HUES64 (cell line): Measurements from ENCODE around the gene IGF2R.

Experiments used
- H3K27ac ChIP-seq: 2 replicates; pipeline ENCODE4 v1.7.0; 2013; ENCODE audit warnings: low read depth, low read length, inconsistent platforms
- H3K27me3 ChIP-seq: 2 replicates; pipeline ENCODE4 v1.6.1; 2013; ENCODE audit warnings: mild to moderate bottlenecking, low read length; ENCODE audit not compliant: insufficient read depth
- H3K36me3 ChIP-seq: 2 replicates; pipeline ENCODE4 v1.6.1; 2013; ENCODE audit warnings: mild to moderate bottlenecking, low read length; ENCODE audit not compliant: insufficient read depth
- H3K4me1 ChIP-seq: 2 replicates; pipeline ENCODE4 v1.6.1; 2013; ENCODE audit warnings: mild to moderate bottlenecking, low read length, moderate library complexity; ENCODE audit not compliant: insufficient read depth
- H3K4me3 ChIP-seq: 2 replicates; pipeline ENCODE4 v1.5.1; 2013; ENCODE audit warnings: mild to moderate bottlenecking, low read length, moderate library complexity
- H3K9ac ChIP-seq: 2 replicates; pipeline ENCODE4 v1.6.1; 2013; ENCODE audit warnings: mild to moderate bottlenecking, low read depth, low read length
- H3K9me3 ChIP-seq: 2 replicates; pipeline ENCODE4 v1.6.1; 2013; ENCODE audit warnings: low read depth, low read length; ENCODE audit not compliant: insufficient read depth
- WGBS: fragments of 150-250, 120-280 bp; methylation state at CpG from one replicate; pipeline ENCODE4 v1.1.7; 2013; ENCODE audit warnings: missing lambda C conversion rate; 5-methylcytosine and 5-hydroxymethylcytosine counted together

IGF2R gene

DNA sequence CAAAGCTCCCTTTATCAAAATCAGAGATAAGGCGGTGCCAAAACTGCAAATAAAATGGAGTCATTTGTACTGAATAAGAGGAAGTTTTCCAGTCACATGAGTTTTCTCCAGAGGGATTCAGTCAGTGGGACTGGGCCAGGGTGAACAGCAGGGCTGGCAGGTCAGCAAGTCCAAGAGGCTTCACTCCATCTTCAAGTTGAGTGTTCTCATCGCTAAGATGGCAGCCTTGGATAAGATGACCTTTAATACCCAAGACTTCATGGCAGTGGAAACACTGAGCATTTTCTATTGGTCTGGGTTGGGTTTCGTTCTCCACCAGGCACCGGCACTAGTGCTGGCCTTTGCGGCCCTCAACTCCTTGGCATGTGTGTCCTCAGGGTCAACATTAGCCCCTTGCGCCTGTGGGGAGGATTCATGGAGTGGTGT is 29.3 kb upstream of the IGF2R start:
- H3K9ac ChIP-seq = no peak overlapping the region
- no peaks in the 10 kb centered on the region for H3K4me1 ChIP-seq
- no peaks in the 10 kb centered on the region for H3K27me3 ChIP-seq
- no peak overlapping the region for H3K4me3 ChIP-seq
- WGBS = 94% methylated on average over 6 of the region's 6 CpGs
- H3K27ac ChIP-seq = no peak overlapping the region
- H3K9me3 ChIP-seq = peaks cover 12% of the 10 kb centered on the region
- H3K36me3 ChIP-seq = no peaks in the 10 kb centered on the region

DNA sequence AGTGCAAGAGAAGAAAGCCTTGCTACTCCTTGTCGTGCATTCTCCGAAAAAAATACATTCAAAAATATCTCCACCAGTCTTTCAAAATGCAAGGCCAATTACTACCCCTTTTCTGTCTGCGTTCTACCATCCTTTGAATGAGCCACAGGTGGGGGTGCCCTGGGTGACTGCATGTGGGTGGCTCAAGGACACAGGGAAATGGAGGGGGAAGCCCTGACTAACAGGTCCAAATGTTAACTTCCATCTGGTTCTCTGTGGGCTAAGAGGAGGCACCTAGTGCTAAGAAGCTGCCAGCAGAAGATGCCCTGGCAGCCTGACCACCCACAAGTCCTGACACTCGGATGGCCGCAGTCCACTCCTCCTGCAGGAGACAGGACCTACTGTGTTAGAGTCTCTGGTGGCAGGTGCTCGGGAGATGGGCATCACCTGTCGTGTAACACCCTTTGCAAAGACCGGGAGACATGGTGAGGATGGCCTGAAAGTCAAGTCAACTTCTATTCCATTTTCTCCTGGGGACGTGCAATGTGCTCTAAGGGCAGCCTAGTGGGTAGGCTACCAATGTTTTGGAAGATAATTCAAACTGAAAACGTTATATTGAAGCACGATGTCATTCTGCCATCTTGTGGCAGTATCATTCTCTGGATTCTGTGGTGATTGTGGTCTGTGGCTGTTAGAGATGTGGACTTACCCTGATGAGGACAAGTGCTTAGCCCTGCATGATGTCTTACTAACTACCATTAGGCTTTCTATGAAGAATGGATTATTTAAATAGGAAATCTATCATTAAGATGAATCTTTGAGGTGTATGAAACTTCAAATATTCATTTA is 27.4 kb upstream of the IGF2R start:
- peaks cover 22% of the 10 kb centered on the region for H3K9me3 ChIP-seq
- no peak overlapping the region for H3K27ac ChIP-seq
- no peak overlapping the region for H3K9ac ChIP-seq
- 75% methylated on average over 11 of the region's 11 CpGs for WGBS
- H3K4me1 ChIP-seq = 0 out of 2 replicates have a peak, but pooled peaks cover 3% of the 10 kb centered on the region
- no peaks in the 10 kb centered on the region for H3K36me3 ChIP-seq
- no peaks in the 10 kb centered on the region for H3K27me3 ChIP-seq
- no peak overlapping the region for H3K4me3 ChIP-seq

DNA sequence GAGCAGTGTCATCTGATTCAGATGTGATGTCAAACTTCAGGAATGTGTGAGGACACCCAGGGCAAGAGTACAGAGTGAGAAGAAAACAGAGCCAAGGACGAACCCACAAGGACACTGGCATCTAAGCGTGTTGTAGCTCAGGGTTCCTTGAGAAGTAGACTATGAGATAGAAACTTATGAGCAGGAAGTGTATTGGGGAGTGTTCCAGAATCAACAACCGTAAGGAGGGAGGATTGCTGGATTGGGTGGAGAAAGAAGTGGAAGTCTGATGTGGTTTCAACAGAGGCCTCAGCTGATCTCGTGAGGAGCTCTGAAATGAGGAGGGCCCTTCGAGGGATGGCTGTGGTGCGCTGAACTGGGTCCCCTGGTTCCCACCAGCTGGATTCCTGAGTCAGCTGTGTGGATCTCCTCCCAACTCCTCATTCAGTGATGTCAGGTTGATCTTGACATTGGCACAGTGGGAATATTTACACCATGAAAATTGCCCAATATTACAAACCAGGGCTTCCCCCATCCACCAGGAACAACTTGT is 25.7 kb upstream of the IGF2R start:
- WGBS = 87% methylated on average over 6 of the region's 6 CpGs
- H3K4me1 ChIP-seq = 0 out of 2 replicates have a peak, but pooled peaks cover 8% of the 10 kb centered on the region
- H3K9me3 ChIP-seq = peaks cover 22% of the 10 kb centered on the region
- no peak overlapping the region for H3K9ac ChIP-seq
- no peak overlapping the region for H3K27ac ChIP-seq
- no peak overlapping the region for H3K4me3 ChIP-seq
- no peaks in the 10 kb centered on the region for H3K36me3 ChIP-seq
- 0 out of 2 replicates have a peak, but pooled peaks cover 3% of the 10 kb centered on the region for H3K27me3 ChIP-seq

DNA sequence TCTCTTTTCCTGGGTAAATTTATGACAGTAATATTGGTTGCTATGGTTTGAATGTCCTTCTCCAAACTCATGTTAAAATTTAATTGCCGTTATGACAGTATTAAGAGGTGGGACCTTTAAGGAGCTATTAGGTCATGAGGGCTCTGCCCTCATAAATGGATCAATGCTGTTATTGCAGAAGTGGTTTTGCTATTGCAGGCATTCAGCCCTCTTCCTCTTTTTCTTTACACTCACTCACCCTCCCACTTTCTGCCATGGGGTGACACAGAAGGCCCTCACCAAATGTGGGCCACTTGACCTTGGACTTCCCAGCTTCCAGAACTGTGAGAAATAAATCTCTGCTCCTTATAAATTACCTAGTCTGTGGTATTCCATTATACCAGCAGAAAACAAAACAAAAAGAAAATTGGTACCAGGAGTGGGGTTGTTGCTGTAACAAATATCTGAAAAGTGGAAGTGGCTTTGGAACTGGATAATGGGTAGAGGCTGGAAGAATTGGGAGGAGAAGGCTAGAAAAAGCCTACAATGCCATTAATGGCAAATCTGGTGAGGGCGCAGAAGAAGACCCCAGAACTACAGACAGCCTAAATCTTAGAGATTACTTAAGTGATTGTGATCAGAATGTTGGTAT is 24.8 kb upstream of the IGF2R start:
- WGBS = 97% methylated on average over 2 of the region's 2 CpGs
- Histone ChIP-seq H3K27me3 (0 out of 2 replicates have a peak, but pooled peaks cover 3% of the 10 kb centered on the region), H3K9me3 (peaks cover 22% of the 10 kb centered on the region), H3K4me1 (0 out of 2 replicates have a peak, but pooled peaks cover 8% of the 10 kb centered on the region), H3K27ac (no peak overlapping the region), H3K4me3 (no peak overlapping the region), H3K9ac (no peak overlapping the region), H3K36me3 (no peaks in the 10 kb centered on the region)

DNA sequence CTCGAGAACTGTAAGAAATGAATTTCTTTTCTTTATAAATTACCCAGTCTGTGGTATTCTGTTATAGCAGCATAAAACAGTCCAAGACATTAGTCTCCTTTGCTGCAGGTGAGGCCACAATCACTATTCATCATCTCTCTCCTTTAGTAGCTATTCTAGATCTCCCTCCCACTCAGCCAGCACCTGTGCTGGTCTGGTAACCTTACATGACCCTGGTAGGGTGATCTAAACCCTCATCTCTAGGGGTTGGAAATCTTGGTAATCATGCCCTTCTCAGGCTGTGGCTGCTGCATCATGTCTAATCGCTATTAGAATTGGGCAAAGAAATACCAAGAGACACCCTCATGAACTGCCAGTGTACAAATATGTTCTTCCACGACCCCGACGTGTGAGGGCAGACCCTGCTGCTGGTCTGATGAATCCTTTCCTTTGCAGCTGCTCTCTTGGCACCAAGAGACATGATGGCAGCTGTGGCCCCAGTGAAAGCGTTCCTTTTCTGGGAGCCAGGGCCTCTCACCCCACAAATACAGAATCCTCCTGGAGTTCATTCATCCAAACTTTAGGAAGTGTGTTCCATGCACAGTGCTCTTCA is 23.0 kb upstream of the IGF2R start:
- Histone ChIP-seq H3K27me3 (0 out of 2 replicates have a peak, but pooled peaks cover 3% of the 10 kb centered on the region), H3K9me3 (peaks cover 22% of the 10 kb centered on the region), H3K4me1 (0 out of 2 replicates have a peak, but pooled peaks cover 8% of the 10 kb centered on the region), H3K9ac (no peak overlapping the region), H3K36me3 (no peaks in the 10 kb centered on the region), H3K4me3 (no peak overlapping the region), H3K27ac (no peak overlapping the region)
- 93% methylated on average over 5 of the region's 6 CpGs for WGBS

DNA sequence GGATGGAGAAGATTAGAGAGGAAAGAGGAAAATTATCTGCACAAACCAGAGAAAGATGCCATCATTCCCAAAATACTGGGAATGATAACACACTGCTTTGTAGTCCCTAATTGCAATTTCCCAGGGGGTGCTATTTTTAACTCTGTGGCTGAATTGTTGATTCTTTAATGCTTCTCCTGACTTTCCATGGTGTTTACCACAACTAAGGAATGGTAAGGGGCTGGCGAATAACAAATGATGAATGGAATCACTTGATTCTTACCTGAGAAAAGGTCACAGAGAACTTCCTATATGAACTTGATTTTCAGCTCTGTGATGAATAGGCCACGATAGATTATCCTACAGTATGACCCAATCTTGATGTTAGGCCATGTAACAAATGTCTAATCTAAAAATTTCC is 22.0 kb upstream of the IGF2R start:
- 0 out of 2 replicates have a peak, but pooled peaks cover 3% of the 10 kb centered on the region for H3K27me3 ChIP-seq
- H3K9ac ChIP-seq = no peak overlapping the region
- H3K27ac ChIP-seq = no peak overlapping the region
- 0 out of 2 replicates have a peak, but pooled peaks cover 8% of the 10 kb centered on the region for H3K4me1 ChIP-seq
- peaks cover 22% of the 10 kb centered on the region for H3K9me3 ChIP-seq
- WGBS = 86% methylated on average over 2 of the region's 2 CpGs
- no peak overlapping the region for H3K4me3 ChIP-seq
- H3K36me3 ChIP-seq = no peaks in the 10 kb centered on the region

DNA sequence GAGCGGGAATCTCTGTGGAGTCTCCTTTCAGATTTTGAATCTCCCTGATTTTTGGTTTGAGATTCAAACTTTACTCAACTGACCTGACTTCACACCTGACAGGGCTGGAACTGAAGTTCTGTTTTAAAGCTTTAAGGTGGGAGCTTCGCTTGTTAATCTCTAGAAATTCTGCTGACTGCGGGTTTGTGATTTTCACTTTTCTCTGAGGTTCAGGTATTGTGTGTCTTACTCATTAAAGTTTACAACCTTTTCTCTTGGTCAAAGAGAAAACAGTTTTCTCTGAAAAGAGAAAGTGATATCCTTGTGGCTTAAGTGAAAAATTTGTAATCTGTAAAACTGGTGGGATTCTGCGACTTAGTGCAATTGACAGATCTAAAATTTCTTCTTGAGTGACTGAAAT is 20.7 kb upstream of the IGF2R start:
- no peak overlapping the region for H3K4me3 ChIP-seq
- 97% methylated on average over 4 of the region's 4 CpGs for WGBS
- no peak overlapping the region for H3K9ac ChIP-seq
- no peak overlapping the region for H3K27ac ChIP-seq
- H3K36me3 ChIP-seq = no peaks in the 10 kb centered on the region
- peaks cover 22% of the 10 kb centered on the region for H3K9me3 ChIP-seq
- H3K4me1 ChIP-seq = 0 out of 2 replicates have a peak, but pooled peaks cover 18% of the 10 kb centered on the region
- H3K27me3 ChIP-seq = 0 out of 2 replicates have a peak, but pooled peaks cover 3% of the 10 kb centered on the region

DNA sequence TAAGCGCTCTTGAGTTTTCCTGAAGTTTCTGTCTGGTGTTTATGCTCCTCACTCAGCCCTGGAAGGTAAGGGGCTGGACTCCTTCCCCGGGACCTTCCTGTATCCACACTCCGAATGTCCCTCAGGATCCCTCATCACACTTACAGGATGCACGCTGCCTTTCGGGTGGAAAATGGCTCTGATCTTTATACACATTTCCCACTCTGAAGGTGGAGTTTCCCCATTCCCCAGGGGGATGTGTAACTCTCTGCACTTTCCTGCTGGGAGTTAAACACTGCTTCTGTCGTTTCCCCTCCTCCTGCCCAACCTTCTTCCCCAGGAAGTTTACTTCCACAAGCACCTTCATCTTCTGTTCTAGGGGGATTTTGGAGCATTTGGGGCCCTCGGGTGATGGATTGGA is 17.1 kb upstream of the IGF2R start:
- Histone ChIP-seq H3K9me3 (no peaks in the 10 kb centered on the region), H3K4me1 (0 out of 2 replicates have a peak, but pooled peaks cover 12% of the 10 kb centered on the region), H3K9ac (no peak overlapping the region), H3K36me3 (no peaks in the 10 kb centered on the region), H3K27ac (no peak overlapping the region), H3K27me3 (0 out of 2 replicates have a peak, but pooled peaks cover 3% of the 10 kb centered on the region), H3K4me3 (no peak overlapping the region)
- 94% methylated on average over 6 of the region's 7 CpGs for WGBS

DNA sequence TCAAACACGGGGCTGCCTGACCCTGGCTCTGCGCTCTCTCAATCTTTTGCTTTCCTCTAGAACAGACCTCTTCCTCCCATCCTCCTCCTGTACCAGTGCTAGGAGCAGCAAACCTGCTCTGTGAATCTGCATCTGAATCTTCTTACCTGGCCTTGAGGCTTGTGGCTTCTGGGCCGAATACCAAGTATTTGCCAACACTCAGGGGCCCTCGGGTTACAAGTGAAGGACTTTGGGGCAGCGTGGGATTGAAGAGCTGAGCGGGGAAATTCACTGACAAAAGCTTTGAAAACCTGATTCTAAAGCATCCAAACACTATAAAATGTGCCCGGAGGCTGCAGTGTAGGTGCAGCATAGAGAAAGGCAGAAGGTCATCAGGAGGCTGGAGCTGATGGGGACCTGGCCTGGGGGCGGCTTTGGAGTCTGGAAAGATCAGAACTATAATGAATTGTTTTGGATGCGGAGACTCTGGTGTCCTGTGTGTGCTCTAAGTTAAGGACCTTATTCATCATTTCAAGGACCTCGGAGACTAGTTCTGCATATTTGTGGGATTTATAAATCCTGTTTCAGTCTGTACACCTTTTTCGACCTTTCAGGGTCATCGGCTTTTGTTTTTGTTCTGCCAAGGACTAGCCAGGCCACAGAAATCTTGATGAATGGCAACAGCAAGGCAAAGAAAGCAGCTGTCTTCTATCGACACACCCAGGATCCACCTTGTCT is 16.4 kb upstream of the IGF2R start:
- Histone ChIP-seq H3K36me3 (no peaks in the 10 kb centered on the region), H3K4me3 (no peak overlapping the region), H3K27ac (no peak overlapping the region), H3K9ac (no peak overlapping the region), H3K27me3 (0 out of 2 replicates have a peak, but pooled peaks cover 3% of the 10 kb centered on the region), H3K4me1 (0 out of 2 replicates have a peak, but pooled peaks cover 10% of the 10 kb centered on the region), H3K9me3 (no peaks in the 10 kb centered on the region)
- 86% methylated on average over 13 of the region's 13 CpGs for WGBS

DNA sequence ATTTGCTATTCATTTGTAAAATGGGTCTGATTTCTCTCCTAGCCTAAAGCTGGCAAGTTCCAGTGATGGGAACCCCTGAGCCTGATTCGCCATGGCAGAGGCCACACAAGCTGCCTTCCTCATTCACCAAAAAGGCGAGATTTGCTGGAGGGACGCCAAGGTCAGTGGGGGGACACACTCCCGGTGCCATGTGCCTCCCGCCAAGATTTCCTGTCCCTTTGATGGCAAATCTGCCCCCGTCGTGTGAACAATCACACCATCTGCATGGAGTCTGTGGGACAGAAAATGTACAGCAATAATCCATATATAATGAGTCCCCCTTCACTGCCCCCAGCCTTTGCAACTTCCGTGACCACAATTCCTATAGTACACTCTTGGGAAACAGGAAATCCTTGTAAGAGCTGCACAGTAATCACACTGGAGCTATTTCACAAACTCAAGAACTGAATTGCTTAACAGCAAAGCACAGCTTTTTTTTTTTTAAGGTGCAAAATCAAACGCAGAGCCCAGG is 15.7 kb upstream of the IGF2R start:
- no peak overlapping the region for H3K9ac ChIP-seq
- H3K27ac ChIP-seq = no peak overlapping the region
- no peaks in the 10 kb centered on the region for H3K9me3 ChIP-seq
- 90% methylated on average over 9 of the region's 9 CpGs for WGBS
- H3K36me3 ChIP-seq = no peaks in the 10 kb centered on the region
- no peak overlapping the region for H3K4me3 ChIP-seq
- 0 out of 2 replicates have a peak, but pooled peaks cover 10% of the 10 kb centered on the region for H3K4me1 ChIP-seq
- no peaks in the 10 kb centered on the region for H3K27me3 ChIP-seq
